ENCODE measurements around the gene HPS1. TPM values are rescaled to one million over a fixed set of nuclear protein-coding genes. Genes with fewer than 3 reads are reported as not detected.
A peak's percentile ranks its signal among the peaks of the same experiment; 100 is the strongest.

HPS1 gene
- total RNA-seq, 1 donor from 2014 or later: 64.0 TPM

DNA sequence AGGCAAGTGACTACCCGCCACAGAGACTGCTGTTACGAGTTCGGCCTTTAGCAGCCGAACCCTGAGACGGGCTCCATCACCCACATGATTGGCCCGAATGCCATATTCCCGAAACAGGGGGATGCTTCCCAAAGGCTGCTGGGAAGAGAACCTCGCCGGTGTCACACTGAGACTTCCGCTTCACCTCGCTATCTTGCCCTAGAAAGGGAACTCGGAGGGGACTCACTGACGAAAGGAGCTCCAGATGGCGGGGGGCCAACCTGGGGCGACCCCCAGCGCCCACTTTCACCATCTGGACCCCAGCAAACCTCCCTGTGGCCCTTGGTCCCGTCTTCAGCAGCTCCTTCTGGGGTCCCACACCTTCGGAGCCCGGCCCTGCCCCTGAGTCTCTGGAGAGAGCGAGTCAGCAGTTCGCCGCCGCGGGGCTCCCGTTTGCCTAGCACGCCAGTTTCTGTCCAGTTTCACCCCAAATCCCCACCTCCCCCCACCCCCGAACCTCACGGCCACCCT is 529 bp downstream of the HPS1 start:
- TF ChIP-seq, protein P1, sequence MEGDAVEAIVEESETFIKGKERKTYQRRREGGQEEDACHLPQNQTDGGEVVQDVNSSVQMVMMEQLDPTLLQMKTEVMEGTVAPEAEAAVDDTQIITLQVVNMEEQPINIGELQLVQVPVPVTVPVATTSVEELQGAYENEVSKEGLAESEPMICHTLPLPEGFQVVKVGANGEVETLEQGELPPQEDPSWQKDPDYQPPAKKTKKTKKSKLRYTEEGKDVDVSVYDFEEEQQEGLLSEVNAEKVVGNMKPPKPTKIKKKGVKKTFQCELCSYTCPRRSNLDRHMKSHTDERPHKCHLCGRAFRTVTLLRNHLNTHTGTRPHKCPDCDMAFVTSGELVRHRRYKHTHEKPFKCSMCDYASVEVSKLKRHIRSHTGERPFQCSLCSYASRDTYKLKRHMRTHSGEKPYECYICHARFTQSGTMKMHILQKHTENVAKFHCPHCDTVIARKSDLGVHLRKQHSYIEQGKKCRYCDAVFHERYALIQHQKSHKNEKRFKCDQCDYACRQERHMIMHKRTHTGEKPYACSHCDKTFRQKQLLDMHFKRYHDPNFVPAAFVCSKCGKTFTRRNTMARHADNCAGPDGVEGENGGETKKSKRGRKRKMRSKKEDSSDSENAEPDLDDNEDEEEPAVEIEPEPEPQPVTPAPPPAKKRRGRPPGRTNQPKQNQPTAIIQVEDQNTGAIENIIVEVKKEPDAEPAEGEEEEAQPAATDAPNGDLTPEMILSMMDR (IDR thresholded peaks at IDR 0.05; ENCODE audit: insufficient read depth, low read length, poor library complexity, severe bottlenecking): no peak

DNA sequence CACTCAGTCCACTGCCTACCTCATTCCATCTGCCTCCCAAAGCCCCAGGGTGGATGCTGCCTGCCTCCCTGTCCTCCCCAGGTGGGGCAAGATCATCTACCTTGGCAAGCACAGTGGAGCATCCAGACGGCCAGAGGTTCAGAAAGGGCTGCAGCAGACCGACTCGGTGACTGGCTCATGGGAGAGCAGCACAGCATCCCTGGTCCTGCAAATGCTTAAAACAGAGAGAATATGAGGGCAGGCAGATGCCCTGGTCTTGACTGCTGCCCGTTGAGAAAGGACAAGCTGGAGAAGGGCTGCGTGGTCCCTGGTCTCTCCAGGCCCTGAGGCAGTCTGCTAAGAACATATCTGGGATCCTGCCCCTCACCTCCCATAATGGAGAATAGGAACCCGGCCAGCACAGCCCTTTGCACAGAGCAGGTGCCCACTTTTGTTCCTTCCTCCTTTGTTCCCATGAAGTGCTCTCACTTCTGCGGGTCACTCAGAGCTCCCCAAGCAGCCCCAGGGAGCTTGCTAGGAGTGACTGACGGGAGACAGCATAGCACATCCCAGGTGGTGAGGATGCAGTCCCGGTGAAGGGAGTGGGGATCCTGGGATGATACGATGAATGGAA is 1.4 kb downstream of the HPS1 start:
- Histone ChIP-seq H3K4me3 (ENCODE audit: low read depth, low read length) (no peak overlapping the region), H3K27me3 (ENCODE audit: control insufficient read depth, insufficient read depth, low read length) (no peaks in the 10 kb centered on the region), H3K36me3 (ENCODE audit: control insufficient read depth, insufficient read depth, low read length) (peaks cover 2% of the 10 kb centered on the region)
- TF ChIP-seq, protein P1 (IDR thresholded peaks at IDR 0.05; ENCODE audit: insufficient read depth, low read length, poor library complexity, severe bottlenecking): no peak
- no peak for DNase-seq (ENCODE audit: low read depth)

More for the DNA sequence above, 529 bp downstream of the HPS1 start:
- Histone ChIP-seq H3K27me3 (ENCODE audit: control insufficient read depth, insufficient read depth, low read length) (no peaks in the 10 kb centered on the region), H3K36me3 (ENCODE audit: control insufficient read depth, insufficient read depth, low read length) (peaks cover 2% of the 10 kb centered on the region), H3K4me3 (ENCODE audit: low read depth, low read length) (peak overlapping the region; percentile 91)
- DNase-seq (ENCODE audit: low read depth): no peak

GRCh38 chr10:98444314-98445006 is 2.3 kb downstream of the HPS1 start:
- H3K27me3 ChIP-seq (ENCODE audit: control insufficient read depth, insufficient read depth, low read length): no peaks in the 10 kb centered on the region
- H3K4me3 ChIP-seq (ENCODE audit: low read depth, low read length): no peak overlapping the region
- no peak for DNase-seq (ENCODE audit: low read depth)
- TF ChIP-seq, protein P1 (IDR thresholded peaks at IDR 0.05; ENCODE audit: insufficient read depth, low read length, poor library complexity, severe bottlenecking): no peak
- peaks cover 2% of the 10 kb centered on the region for H3K36me3 ChIP-seq (ENCODE audit: control insufficient read depth, insufficient read depth, low read length)

DNA sequence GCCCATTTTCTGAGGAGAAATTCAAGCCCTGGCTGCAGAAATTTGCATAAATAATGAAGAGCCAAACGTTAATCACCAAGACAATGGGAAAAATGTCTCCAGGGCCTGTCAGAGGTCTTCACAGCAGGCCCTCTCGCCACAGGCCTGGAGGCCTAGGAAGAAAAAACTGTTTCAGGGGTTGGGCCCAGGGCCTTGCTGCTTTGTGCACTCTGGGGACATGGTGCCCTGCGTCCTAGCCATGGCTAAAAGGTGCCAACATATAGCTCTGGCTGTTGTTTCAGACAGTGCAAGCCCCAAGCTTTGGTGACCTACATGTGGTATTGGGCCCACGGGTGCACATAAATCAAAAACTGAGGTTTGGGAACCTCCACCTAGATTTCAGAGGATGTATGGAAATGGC is 8.0 kb downstream of the HPS1 start:
- H3K36me3 ChIP-seq (ENCODE audit: control insufficient read depth, insufficient read depth, low read length): peaks cover 4% of the 10 kb centered on the region
- no peaks in the 10 kb centered on the region for H3K27me3 ChIP-seq (ENCODE audit: control insufficient read depth, insufficient read depth, low read length)
- DNase-seq (ENCODE audit: low read depth): no peak
- no peak overlapping the region for H3K4me3 ChIP-seq (ENCODE audit: low read depth, low read length)
- TF ChIP-seq, protein P1 (IDR thresholded peaks at IDR 0.05; ENCODE audit: insufficient read depth, low read length, poor library complexity, severe bottlenecking): no peak

DNA sequence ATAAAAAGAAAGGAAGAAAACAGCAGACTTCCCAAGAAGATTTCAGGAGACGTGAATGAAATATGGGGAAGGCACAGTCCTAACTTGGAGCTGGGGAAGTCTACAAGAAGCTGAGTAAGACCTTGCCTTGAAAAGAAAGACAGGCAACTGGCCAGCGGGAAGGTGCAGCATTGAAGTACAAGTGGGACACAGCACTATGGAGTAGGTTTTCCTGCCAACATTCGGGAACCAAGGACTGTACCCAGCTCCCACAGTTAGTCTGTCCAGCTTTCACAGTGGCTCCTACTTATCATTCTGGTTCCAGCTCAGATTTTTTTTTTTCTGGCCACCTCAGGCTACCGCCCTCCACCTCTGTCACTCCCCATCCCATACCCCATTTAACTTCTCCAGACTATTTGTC is 10.0 kb downstream of the HPS1 start:
- Histone ChIP-seq H3K4me3 (ENCODE audit: low read depth, low read length) (no peak overlapping the region), H3K27me3 (ENCODE audit: control insufficient read depth, insufficient read depth, low read length) (no peaks in the 10 kb centered on the region), H3K36me3 (ENCODE audit: control insufficient read depth, insufficient read depth, low read length) (peaks cover 4% of the 10 kb centered on the region)
- TF ChIP-seq, protein P1 (IDR thresholded peaks at IDR 0.05; ENCODE audit: insufficient read depth, low read length, poor library complexity, severe bottlenecking): no peak
- no peak for DNase-seq (ENCODE audit: low read depth)
